ENCODE measurements around the gene SIPA1L3. TPM values are rescaled to one million over a fixed set of nuclear protein-coding genes. Genes with fewer than 3 reads are reported as not detected.

Gene SIPA1L3
- total RNA-seq, 1 donor from 2014 or later, result 26.9 TPM

GRCh38 chr19:37983916-37984315 lies 76.9 kb downstream of the SIPA1L3 start:
- no peak overlapping the region for H3K4me3 Mint-ChIP-seq (ENCODE audit: unreplicated experiment)
- TF ChIP-seq, protein P1, sequence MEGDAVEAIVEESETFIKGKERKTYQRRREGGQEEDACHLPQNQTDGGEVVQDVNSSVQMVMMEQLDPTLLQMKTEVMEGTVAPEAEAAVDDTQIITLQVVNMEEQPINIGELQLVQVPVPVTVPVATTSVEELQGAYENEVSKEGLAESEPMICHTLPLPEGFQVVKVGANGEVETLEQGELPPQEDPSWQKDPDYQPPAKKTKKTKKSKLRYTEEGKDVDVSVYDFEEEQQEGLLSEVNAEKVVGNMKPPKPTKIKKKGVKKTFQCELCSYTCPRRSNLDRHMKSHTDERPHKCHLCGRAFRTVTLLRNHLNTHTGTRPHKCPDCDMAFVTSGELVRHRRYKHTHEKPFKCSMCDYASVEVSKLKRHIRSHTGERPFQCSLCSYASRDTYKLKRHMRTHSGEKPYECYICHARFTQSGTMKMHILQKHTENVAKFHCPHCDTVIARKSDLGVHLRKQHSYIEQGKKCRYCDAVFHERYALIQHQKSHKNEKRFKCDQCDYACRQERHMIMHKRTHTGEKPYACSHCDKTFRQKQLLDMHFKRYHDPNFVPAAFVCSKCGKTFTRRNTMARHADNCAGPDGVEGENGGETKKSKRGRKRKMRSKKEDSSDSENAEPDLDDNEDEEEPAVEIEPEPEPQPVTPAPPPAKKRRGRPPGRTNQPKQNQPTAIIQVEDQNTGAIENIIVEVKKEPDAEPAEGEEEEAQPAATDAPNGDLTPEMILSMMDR (IDR thresholded peaks at IDR 0.05; ENCODE audit: insufficient read depth, low read depth, low read length), result no peak
- no peak for TF ChIP-seq EZH2 (IDR thresholded peaks at IDR 0.05; ENCODE audit: insufficient read depth, low read length)
- no peaks in the 10 kb centered on the region for H3K27me3 Mint-ChIP-seq (ENCODE audit: low read depth, unreplicated experiment)
- H3K36me3 Mint-ChIP-seq (ENCODE audit: low read depth, unreplicated experiment), result peaks cover 2% of the 10 kb centered on the region
- H3K9me3 Mint-ChIP-seq (ENCODE audit: unreplicated experiment), result no peaks in the 10 kb centered on the region
- no peak overlapping the region for H3K4me2 ChIP-seq (ENCODE audit: low read length)
- FAIRE-seq (no peak), DNase-seq (ENCODE audit: low read depth) (no peak)
- no peak overlapping the region for H2AFZ ChIP-seq (ENCODE audit: low read depth, low read length)
- H3K27ac ChIP-seq (ENCODE audit: low read depth, low read length), result no peak overlapping the region
- H3K4me3 ChIP-seq (ENCODE audit: insufficient read depth, low read depth, low read length), result no peak overlapping the region
- no peaks in the 10 kb centered on the region for H3K9me3 ChIP-seq (ENCODE audit: insufficient read depth, low read depth, low read length)
- no peaks in the 10 kb centered on the region for H3K36me3 ChIP-seq (ENCODE audit: insufficient read depth, low read length)
- H3K27me3 ChIP-seq (ENCODE audit: insufficient read depth, low read length), result no peaks in the 10 kb centered on the region
- peaks cover 8% of the 10 kb centered on the region for H3K4me1 ChIP-seq (ENCODE audit: insufficient read depth, low read length)
- no peak overlapping the region for H3K9ac ChIP-seq (ENCODE audit: low read length)
- no peak overlapping the region for H3K27ac Mint-ChIP-seq (ENCODE audit: unreplicated experiment)
- H3K79me2 ChIP-seq (ENCODE audit: insufficient read depth, low read length), result peaks cover 80% of the 10 kb centered on the region
- peaks cover 3% of the 10 kb centered on the region for H4K20me1 ChIP-seq (ENCODE audit: insufficient read depth, low read length)
- H3K4me1 Mint-ChIP-seq (ENCODE audit: low read depth, unreplicated experiment), result peaks cover 32% of the 10 kb centered on the region

- no peaks in the 10 kb centered on the region for H3K27me3 ChIP-seq (ENCODE audit: insufficient read depth, low read length)
- H3K9ac ChIP-seq (ENCODE audit: low read length), result no peak overlapping the region
- no peaks in the 10 kb centered on the region for H3K36me3 ChIP-seq (ENCODE audit: insufficient read depth, low read length)
- FAIRE-seq, result no peak
- H3K9me3 Mint-ChIP-seq (ENCODE audit: unreplicated experiment), result no peaks in the 10 kb centered on the region
- H3K9me3 ChIP-seq (ENCODE audit: insufficient read depth, low read depth, low read length), result no peaks in the 10 kb centered on the region
- peaks cover 2% of the 10 kb centered on the region for H3K36me3 Mint-ChIP-seq (ENCODE audit: low read depth, unreplicated experiment)
- H3K4me3 Mint-ChIP-seq (ENCODE audit: unreplicated experiment), result no peak overlapping the region
- H4K20me1 ChIP-seq (ENCODE audit: insufficient read depth, low read length), result peaks cover 3% of the 10 kb centered on the region
- peaks cover 26% of the 10 kb centered on the region for H3K4me1 Mint-ChIP-seq (ENCODE audit: low read depth, unreplicated experiment)
- H3K79me2 ChIP-seq (ENCODE audit: insufficient read depth, low read length), result peaks cover 81% of the 10 kb centered on the region
- no peak overlapping the region for H2AFZ ChIP-seq (ENCODE audit: low read depth, low read length)
- H3K27ac ChIP-seq (ENCODE audit: low read depth, low read length), result no peak overlapping the region
- TF ChIP-seq EZH2 (IDR thresholded peaks at IDR 0.05; ENCODE audit: insufficient read depth, low read length), result no peak
- TF ChIP-seq, protein P1 (IDR thresholded peaks at IDR 0.05; ENCODE audit: insufficient read depth, low read depth, low read length), result no peak
- H3K27ac Mint-ChIP-seq (ENCODE audit: unreplicated experiment), result no peak overlapping the region
- H3K4me2 ChIP-seq (ENCODE audit: low read length), result no peak overlapping the region
- no peak for DNase-seq (ENCODE audit: low read depth)
- no peaks in the 10 kb centered on the region for H3K27me3 Mint-ChIP-seq (ENCODE audit: low read depth, unreplicated experiment)
- H3K4me1 ChIP-seq (ENCODE audit: insufficient read depth, low read length), result peaks cover 8% of the 10 kb centered on the region
- H3K4me3 ChIP-seq (ENCODE audit: insufficient read depth, low read depth, low read length), result no peak overlapping the region
These were observed 79.2 kb downstream of the SIPA1L3 start for GRCh38 chr19:37986048-37986750.
